HepG2 (cell line): ENCODE data around the gene TXNRD3. TPM values are rescaled to one million over a fixed set of nuclear protein-coding genes. Genes with fewer than 3 reads are reported as not detected.

Experiments used
- ATAC-seq: fragments of 200-7000 bp; cut with Tn5 transposase; 3 replicates; pipeline ENCODE4 v1.9.1; 2020; ENCODE audit warnings: mild to moderate bottlenecking, moderate library complexity
- BruUV-seq: library from RNA; stranded (reverse); fragments of 400-500 nt; replicated peaks from 2 replicates; lab custom pipeline; 2021; lab: Mats Ljungman, UMichigan
- CTCF ChIA-PET: fragments of 300-600 bp; formaldehyde crosslinking; extraction: SDS; loops from one replicate; lab custom pipeline; 2021; ENCODE audit warnings: low total read pairs, inconsistent platforms, low intra/inter-chr PET ratio; lab: Yijun Ruan, JAX
- POLR2A ChIA-PET: fragments of 350-600 bp; sonication (Branson Sonifier 250); formaldehyde crosslinking; loops from one replicate; lab custom pipeline; 2020; ENCODE audit warnings: antibody characterized with exemption, inconsistent platforms; lab: Yijun Ruan, JAX
- DNase-seq: peaks from one replicate; pipeline ENCODE4 v3.0.0-alpha.2; 2015; ENCODE audit warnings: low spot score
- FAIRE-seq: peaks from 3 replicates; lab custom pipeline; 2011; peaks lifted over from hg19 to GRCh38; lab: Jason Lieb, UNC
- H2AFZ ChIP-seq: one replicate; pipeline ENCODE4 v1.6.1; 2011; ENCODE audit warnings: low read length, inconsistent platforms
- H3K27ac ChIP-seq: fragments of 300-600 bp; 3 replicates; pipeline ENCODE4 v1.8.0; 2011; ENCODE audit warnings: mixed run types, mild to moderate bottlenecking, mixed read lengths, low read length, inconsistent platforms; ENCODE audit not compliant: insufficient read depth; ENCODE audit errors: extremely low read length
- H3K27me3 ChIP-seq, 2 experiments: fragments of 200-600 bp in 1 of 2; 2 replicates in 1 of 2; 3 replicates in 1 of 2; pipeline versions ENCODE4 v1.6.0 to v1.8.0; 2011; ENCODE audit warnings: low read length in 2 of 2, mild to moderate bottlenecking in 2 of 2, moderate library complexity in 2 of 2, inconsistent platforms in 1 of 2; ENCODE audit not compliant: insufficient read depth in 2 of 2, control insufficient read depth in 1 of 2
- H3K36me3 ChIP-seq, 2 experiments: fragments of 200-600 bp in 1 of 2; replicated peaks in 1 of 2; 2 replicates in 1 of 2; 3 replicates in 1 of 2; pipeline versions ENCODE4 v1.5.1 to v1.8.0; 2011; ENCODE audit warnings: low read length in 2 of 2, inconsistent platforms in 1 of 2; ENCODE audit not compliant: insufficient read depth in 2 of 2, control insufficient read depth in 1 of 2
- H3K4me1 ChIP-seq: 2 replicates; pipeline ENCODE4 v1.5.1; 2012; ENCODE audit warnings: low read length, inconsistent platforms; ENCODE audit not compliant: insufficient read depth
- H3K4me2 ChIP-seq: 2 replicates; pipeline ENCODE4 v1.6.0; 2011; ENCODE audit warnings: low read depth, low read length, inconsistent platforms
- H3K4me3 ChIP-seq, 3 experiments: fragments of 200-600 bp in 1 of 3; sonication (generic), shearing (Covaris generic) in 1 of 3; replicated peaks in 1 of 3; 2 replicates each; pipeline ENCODE4 v1.5.1; 2011 to 2016; ENCODE audit warnings: low read length in 3 of 3, inconsistent platforms in 2 of 3, low read depth in 2 of 3, mild to moderate bottlenecking in 2 of 3, control low read depth in 1 of 3, mixed read lengths in 1 of 3; ENCODE audit not compliant: insufficient read depth in 1 of 3
- H3K79me2 ChIP-seq: one replicate; pipeline ENCODE4 v1.6.1; 2011; ENCODE audit warnings: low read length, inconsistent platforms; ENCODE audit not compliant: insufficient read depth
- H3K9ac ChIP-seq: 2 replicates; pipeline ENCODE4 v1.6.0; 2011; ENCODE audit warnings: mild to moderate bottlenecking, low read depth, low read length, inconsistent platforms; ENCODE audit not compliant: insufficient read depth
- H3K9me3 ChIP-seq: 2 replicates; pipeline ENCODE4 v1.5.1; 2012; ENCODE audit warnings: mild to moderate bottlenecking, low read length
- H4K20me1 ChIP-seq: 2 replicates; pipeline ENCODE4 v1.6.0; 2011; ENCODE audit warnings: inconsistent platforms, mild to moderate bottlenecking, low read length, moderate library complexity; ENCODE audit not compliant: insufficient read depth
- AGO1 ChIP-seq: fragments of 200-400 bp; formaldehyde crosslinking; IDR thresholded peaks from 2 replicates; pipeline ENCODE4 v1.6.1; 2017; ENCODE audit warnings: mild to moderate bottlenecking, low read depth, low read length, moderate library complexity; ENCODE audit not compliant: poor library complexity, severe bottlenecking
- DDIT3 ChIP-seq: sonication (generic); formaldehyde crosslinking; IDR thresholded peaks from 2 replicates; pipeline ENCODE4 v1.4.0; 2020; ENCODE audit warnings: mild to moderate bottlenecking, missing genetic modification reagents
- FIP1L1 ChIP-seq: fragments of 200-400 bp; formaldehyde crosslinking; IDR thresholded peaks from 2 replicates; pipeline ENCODE4 v1.6.1; 2018; ENCODE audit warnings: low read depth, mild to moderate bottlenecking, low read length, moderate library complexity, borderline replicate concordance; ENCODE audit not compliant: insufficient read depth
- NFATC3 ChIP-seq: sonication (generic); formaldehyde crosslinking; IDR thresholded peaks from 2 replicates; pipeline ENCODE4 v1.5.1; 2020; ENCODE audit warnings: mild to moderate bottlenecking, missing genetic modification reagents
- NFKB2 ChIP-seq: sonication (generic); formaldehyde crosslinking; IDR thresholded peaks from 2 replicates; pipeline ENCODE4 v1.4.0; 2020; ENCODE audit warnings: missing genetic modification reagents, borderline replicate concordance
- POGK ChIP-seq: sonication (generic); formaldehyde crosslinking; conservative IDR thresholded peaks from 2 replicates; pipeline ENCODE4 v1.8.0; 2022; ENCODE audit warnings: mild to moderate bottlenecking, moderate library complexity, missing genetic modification reagents
- POLR2AphosphoS2 ChIP-seq: IDR thresholded peaks from 2 replicates; pipeline ENCODE4 v1.6.1; 2011; ENCODE audit warnings: low read depth, low read length, improper control_type of control experiment
- ZBTB26 ChIP-seq: IDR thresholded peaks from 2 replicates; pipeline ENCODE4 v1.6.1; 2016; ENCODE audit warnings: missing compliant biosample characterization, missing genetic modification reagents, borderline replicate concordance
- ZNF17 ChIP-seq: sonication (generic); formaldehyde crosslinking; IDR thresholded peaks from 2 replicates; pipeline ENCODE4 v1.5.0; 2020; ENCODE audit warnings: mild to moderate bottlenecking, missing genetic modification reagents
- ZNF841 ChIP-seq: sonication (generic); formaldehyde crosslinking; IDR thresholded peaks from 2 replicates; pipeline ENCODE4 v1.8.1; 2023; ENCODE audit warnings: missing genetic modification reagents, borderline replicate concordance
- WGBS: methylation state at CpG from one replicate; pipeline ENCODE4 v1.1.6; 2017; ENCODE audit warnings: low lambda C conversion rate; 5-methylcytosine and 5-hydroxymethylcytosine counted together
- in situ Hi-C: cut with HindIII; loops from 2 replicates; pipeline ENCODE4 v1.10.0; 2017; ENCODE audit warnings: low pct_unique_long_range_greater_than_20kb; ENCODE audit not compliant: extremely low pct_ligation_motif_present
- intact Hi-C: fragments of 100-400 bp; cut with micrococcal nuclease; formaldehyde crosslinking; loops from one replicate; pipeline ENCODE4 v1.10.0; 2022; ENCODE audit not compliant: unreplicated experiment
- polyA plus RNA-seq, 8 experiments: library from polyadenylated mRNA; depleted of rRNA in 3 of 8; stranded (reverse) in 7 of 8; unstranded in 1 of 8; fragments of >200 nt; fragmentation: Illumina TruSeq in 4 of 8; extraction: Trizol in 4 of 8; gene quantifications; 2 replicates each; pipeline versions ENCODE4 v1.2.1 to v1.2.3, GENCODE V29; 2011 to 2016; ENCODE audit warnings: low read depth in 4 of 8, missing spikeins in 1 of 8, mixed read lengths in 1 of 8; ENCODE audit not compliant: insufficient read depth in 1 of 8
- total RNA-seq, 5 experiments: library from RNA; depleted of rRNA; stranded (reverse); fragments of >200 nt; fragmentation: Illumina TruSeq; extraction: Trizol; gene quantifications; 2 replicates each; pipeline ENCODE4 v1.2.3, GENCODE V29; 2016; ENCODE audit warnings: low read depth in 1 of 5

The TXNRD3 gene
- total and polyA plus RNA-seq, 2 of the 13 experiments (the other 11 are each of a cell fraction or from before 2014, with no cell fraction given) = 4.8 to 20.7 TPM

- Histone ChIP-seq H3K36me3 (no peaks in the 10 kb centered on the region), H2AFZ (no peak overlapping the region), H3K4me2 (no peak overlapping the region), H3K4me1 (peaks cover 9% of the 10 kb centered on the region; the same call in 1 of the 2 replicates), H3K9ac (no peak overlapping the region)
- no peak for ATAC-seq
- intact Hi-C loops (no loop called here), in situ Hi-C loops (no loop called here)
- CTCF ChIA-PET = no interaction called here
- TF ChIP-seq ZNF841 (CRISPR knock-in tag) = no peak
- TF ChIP-seq NFKB2 (CRISPR knock-in tag) = no peak
- no peak for TF ChIP-seq AGO1
- no peak for TF ChIP-seq POLR2AphosphoS2
- no peak for TF ChIP-seq ZNF17 (CRISPR knock-in tag)
- TF ChIP-seq NFATC3 (CRISPR knock-in tag) = no peak
- no peak for TF ChIP-seq DDIT3 (CRISPR knock-in tag)
- no peak for TF ChIP-seq ZBTB26 (CRISPR knock-in tag)
- TF ChIP-seq POGK = no peak
- no peak for TF ChIP-seq FIP1L1
- TF ChIP-seq, all 625 proteins: peak for 0
- BruUV-seq = no TSS peak
- H3K27ac ChIP-seq = no peak overlapping the region
- no peak overlapping the region for H3K4me3 ChIP-seq
- no peaks in the 10 kb centered on the region for H3K79me2 ChIP-seq
- no peaks in the 10 kb centered on the region for H4K20me1 ChIP-seq
- DNase-seq = no peak
- no peak for FAIRE-seq
- H3K27me3 ChIP-seq = peaks cover 0 to 62% of the 10 kb centered on the region in 2 experiments; a peak in 4 of 5 replicates
- WGBS = 32% methylated on average over 7 of the region's 8 CpGs
- H3K9me3 ChIP-seq = peaks cover 3% of the 10 kb centered on the region; the same call in 1 of the 2 replicates
- POLR2A ChIA-PET = no interaction called here
Measured at GRCh38 chr3:126663750-126664149, 8.8 kb upstream of the TXNRD3 start.
